HG03575 (cell line): ENCODE data around the gene ABHD12B.
"Not testable (repeated sequence)": the region's sequence is repeated elsewhere in the genome, so short reads cannot be mapped to it uniquely, and the experiment has no call there.

Experiments used
- ATAC-seq: cut with Tn5 transposase; IDR thresholded peaks from one replicate; pipeline ENCODE4 v1.9.1; 2021; ENCODE audit not compliant: unreplicated experiment, insufficient number of reproducible peaks, low FRiP score; ENCODE audit errors: extremely low read depth

ABHD12B gene

DNA sequence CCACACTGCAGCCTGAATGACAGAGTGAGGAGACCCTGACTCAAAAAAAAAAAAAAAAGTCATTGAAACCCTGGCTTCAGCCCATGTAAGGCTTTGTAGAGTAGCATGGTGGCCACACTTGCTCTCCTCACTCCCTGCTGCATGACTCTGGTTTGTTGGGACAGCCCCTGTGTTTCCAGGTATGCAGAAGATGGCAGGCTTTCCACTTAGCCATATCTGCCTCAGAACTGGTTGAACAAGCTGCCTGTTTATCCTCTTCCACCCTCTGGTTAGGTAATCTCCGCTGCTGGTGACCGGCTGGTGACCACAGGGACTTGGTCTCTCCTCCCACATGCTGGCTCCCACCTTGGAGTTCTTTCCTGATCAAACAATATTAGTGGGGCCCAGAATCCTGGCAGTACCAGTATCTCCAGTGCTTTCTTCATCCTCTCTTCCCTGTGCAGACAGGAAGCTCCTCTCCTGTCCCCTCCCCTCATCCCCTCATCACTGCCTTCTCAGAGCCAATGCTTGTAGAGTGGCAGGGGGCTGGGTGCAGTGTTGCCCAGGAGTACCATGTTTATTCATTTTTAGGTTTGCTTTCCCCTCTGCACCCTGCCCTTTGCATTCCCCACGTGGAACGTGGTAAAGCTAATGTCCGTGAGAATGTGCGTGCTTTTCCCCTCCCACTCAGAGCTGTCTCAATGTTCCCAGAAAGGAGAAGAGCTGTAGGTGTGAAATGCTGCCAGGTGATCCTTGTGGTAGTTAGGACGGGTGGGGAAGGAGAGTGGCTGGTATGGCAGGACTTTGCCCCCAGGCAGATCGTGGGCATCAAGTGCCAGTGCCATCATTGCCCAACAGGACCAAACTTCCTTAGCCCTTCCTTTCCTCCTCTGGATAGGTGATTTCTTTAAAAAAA, 11.3 kb downstream of the ABHD12B start:
- no peak for ATAC-seq

DNA sequence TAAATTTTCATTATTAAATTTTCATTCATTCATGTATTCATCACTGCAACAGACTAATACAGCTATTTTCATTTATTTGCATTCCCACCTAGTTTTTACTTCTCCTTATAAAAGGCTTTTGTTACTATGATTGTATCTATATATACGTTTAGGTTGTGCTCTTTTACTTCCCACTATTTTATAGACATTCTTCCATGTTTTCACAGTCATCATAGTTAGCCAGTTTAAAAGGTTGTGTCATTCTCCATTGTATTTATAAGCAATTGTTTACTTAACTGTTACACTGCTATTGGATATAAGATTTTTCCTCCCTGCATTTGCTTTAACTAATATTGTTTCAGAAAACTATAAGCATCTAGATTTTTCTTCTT, 12.0 kb downstream of the ABHD12B start:
- no peak for ATAC-seq

DNA sequence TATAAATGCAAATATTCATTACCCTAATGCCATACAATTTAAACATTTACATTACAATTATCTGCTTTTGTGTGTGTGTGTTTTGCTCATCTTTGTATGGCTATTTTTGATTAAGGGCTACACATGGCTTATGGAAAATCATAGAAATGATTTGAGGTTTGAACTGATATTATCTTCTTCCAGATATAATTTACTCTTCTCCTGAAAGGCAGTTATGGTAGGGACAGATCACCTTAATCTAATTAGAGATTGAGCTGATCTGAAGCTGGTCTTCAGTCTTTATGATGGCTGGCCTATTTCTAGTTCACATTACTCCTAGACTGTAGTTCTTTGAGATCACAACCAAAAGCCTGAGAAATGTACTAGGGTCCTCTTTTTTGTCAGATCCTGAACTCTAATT, 15.6 kb downstream of the ABHD12B start:
- no peak for ATAC-seq

DNA sequence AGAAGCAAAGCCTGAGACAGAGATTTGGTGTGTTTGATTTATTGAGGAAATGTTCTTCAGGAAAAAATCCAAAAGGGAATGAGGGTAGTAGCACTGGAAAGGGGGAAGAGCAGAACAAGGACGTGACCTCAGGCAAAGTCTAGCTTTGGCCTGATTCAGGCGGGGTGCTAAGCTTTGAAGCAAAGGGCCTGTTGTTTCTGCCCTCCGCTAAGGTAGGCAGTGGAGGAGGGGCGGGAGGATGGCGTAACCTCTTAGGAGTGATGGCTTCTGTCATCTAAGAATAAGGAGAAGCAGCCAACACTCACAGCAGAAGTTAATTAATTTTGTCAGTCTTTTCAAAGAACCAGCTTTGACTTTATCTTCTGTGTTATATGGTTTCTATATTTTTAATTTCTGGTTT, 20.4 kb downstream of the ABHD12B start:
- ATAC-seq = no peak

DNA sequence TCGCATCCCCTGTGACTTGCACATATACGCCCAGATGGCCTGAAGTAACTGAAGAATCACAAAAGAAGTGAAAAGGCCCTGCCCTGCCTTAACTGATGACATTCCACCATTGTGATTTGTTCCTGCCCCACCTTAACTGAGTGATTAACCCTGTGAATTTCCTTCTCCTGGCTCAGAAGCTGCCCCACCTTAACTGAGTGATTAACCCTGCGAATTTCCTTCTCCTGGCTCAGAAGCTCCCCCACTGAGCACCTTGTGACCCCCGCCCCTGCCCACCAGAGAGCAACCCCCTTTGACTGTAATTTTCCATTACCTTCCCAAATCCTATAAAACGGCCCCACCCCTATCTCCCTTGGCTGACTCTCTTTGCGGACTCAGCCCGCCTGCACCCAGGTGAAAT, 24.6 kb downstream of the ABHD12B start:
- ATAC-seq = not testable (repeated sequence)

DNA sequence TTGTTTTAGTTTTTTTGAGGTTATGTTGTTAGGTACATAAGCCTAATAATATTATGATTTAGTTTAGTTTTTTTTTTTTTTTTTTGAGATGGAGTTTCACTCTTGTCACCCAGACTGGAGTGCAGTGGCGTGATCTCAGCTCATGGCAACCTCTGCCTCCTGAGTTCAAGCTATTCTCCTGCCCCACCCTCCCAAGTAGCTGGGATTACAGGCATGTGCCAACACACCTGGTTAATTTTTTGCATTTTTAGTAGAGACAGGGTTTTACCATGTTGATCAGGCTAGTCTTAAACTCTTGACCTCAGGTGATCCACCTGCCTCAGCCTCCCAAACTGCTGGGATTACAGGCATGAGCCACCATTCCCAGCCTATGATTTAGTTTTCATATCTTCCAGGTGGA, 25.2 kb downstream of the ABHD12B start:
- ATAC-seq = not testable (repeated sequence)

DNA sequence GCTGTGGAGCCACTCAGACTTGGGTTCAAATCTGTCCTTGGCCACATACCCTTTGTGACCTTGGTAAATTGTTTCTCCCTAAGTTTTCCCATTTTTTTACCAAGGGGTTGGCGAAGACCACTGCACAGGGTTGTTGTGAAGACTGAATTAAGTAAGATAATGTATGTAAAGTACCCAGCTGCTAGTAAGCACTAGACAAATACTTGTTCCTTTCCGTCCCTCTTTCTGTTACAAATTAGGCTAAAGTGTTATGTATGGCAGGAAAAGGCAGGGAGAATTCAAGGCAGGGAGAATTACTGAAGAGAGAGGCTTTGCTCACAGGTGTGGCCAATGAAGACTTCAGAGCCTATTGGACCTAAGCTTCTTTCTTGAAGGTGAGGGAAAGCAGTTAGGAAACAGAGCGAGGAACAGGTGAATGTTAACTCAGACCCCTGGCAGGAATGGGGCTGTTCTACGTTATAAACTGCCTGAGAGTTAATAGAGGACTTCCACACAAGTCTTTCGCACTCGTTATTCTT, 25.9 kb downstream of the ABHD12B start:
- no peak for ATAC-seq

DNA sequence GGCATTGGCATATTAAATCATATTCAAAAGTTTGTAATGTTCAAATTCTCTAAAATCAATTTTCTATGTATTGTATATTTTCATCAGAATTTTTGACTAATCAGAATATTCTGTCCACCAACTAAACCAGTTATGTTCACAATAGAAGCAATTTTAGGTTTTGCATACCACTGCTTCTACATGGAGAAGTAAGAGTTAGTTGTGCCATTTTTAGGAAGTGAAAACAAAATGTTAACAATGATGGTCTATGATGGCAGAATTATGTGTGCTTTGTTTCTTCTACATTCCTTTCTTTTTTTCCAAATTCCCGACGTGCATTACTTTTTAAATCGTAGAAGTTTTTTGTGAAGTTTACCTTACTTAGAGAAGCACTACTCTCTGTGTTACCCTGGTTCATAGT, 29.5 kb downstream of the ABHD12B start:
- ATAC-seq = no peak

DNA sequence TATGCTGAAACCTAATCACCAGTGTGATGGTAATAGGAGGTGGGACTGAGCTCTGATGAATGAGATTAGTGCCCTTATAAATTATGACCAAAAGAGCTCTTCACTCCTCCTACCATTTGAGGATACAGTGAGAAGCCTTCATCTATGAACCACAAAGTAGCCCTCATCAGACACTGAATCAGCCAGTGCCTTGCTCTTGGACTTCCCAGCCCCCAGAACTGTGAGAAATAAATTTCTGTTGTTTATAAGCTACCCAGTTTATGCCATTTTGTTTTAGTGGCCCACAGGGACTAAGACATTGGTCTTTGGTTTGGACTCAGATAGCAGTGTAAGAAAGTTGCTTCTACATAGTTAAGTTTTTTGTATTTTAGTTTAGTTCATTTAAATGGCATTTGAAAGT, 32.9 kb downstream of the ABHD12B start:
- ATAC-seq = no peak

DNA sequence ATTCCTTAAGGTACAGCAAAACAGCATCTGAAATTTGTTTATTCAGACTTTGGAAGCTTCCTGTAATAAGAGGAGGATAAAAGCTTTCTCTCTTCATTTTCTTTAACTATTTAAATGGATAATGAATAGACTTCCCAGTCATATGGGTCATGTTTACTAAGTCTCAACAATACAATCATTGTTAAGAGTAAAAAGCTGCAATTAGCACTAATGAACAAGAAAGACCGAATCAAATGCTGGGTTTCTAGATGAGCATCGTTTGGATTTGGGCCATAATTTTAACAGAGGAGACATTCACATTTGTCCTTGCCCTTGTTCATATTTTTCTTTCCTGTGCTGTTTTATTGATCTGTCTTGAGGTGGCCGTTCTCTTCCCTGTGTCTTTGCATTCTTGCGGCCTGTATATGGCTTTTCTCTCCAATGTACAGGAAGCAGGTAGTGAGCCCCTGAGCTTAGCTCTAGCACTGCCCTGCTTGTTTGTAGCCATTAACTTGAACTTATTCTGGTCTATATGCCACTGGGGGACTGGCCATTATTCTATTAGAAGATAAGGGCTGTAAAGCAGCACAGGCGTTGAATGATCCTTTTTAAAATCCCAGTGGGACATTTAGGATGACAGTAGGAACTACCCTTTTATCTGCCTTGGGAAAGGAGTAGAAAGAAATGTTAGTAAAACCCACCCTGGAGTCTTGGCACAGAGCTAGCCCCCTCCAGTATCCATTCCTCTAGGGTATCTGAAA, 34.6 kb downstream of the ABHD12B start:
- no peak for ATAC-seq

DNA sequence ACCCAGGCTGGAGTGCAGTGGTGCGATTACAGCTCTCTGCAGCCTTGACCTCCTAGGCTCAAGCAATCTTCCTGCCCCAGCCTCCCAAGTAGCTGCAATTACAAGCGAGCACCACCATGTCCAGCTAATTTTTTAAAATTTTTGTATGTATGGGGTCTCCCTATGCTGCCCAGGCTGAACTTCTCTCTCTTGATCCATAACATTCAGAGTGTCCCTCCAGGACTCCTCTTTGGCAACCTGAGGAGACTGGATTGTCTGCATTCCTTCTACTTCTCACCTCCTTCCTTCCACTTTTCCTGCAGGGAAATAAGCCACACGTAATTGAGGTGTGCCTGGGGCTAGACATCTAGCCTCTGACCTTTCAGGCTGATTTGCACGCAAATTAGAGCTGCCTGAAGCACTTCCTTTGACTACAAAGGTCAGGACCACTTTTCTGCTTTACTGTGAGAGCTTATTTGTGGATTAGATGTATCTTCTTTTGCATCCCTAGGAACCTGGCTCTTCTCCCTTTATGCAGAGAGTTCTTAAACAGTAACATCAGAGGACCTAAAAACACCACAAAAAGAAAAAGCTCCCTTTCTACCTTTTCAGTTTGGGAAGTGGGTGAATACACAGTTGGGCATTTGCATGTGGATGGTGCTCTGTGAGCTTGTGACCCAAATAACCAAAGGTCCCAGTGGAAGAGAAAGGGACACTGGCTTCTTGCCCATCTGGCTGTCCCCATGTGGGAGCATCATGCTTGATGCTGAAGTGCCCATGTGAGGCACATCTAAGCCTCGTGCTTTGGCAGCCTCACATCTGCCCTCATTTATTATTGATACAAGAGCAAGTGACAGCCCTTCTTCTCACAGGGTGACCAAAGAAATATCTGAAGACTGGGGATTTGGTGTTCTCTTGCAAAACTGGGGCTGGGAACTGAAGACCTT, 38.9 kb downstream of the ABHD12B start:
- ATAC-seq = no peak

DNA sequence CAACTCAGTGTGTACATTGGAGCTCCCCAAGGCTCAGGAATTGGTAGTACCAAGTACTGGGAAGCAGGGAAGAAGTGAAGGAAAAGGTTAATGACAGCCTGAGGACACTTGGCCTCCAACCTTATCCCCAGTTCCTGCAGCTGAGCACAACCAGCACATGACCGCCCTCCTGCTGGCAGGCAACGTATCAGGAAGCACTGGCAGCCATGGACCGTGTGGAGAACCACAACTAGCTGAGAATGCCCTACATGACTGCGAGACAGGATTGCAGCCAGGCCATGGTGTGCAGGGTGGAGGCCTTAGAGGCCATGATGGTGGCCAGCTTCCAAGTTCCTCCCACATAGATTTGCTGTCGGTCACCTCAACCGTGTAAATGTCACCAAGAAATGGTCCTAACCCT, 45.6 kb downstream of the ABHD12B start:
- ATAC-seq = no peak

DNA sequence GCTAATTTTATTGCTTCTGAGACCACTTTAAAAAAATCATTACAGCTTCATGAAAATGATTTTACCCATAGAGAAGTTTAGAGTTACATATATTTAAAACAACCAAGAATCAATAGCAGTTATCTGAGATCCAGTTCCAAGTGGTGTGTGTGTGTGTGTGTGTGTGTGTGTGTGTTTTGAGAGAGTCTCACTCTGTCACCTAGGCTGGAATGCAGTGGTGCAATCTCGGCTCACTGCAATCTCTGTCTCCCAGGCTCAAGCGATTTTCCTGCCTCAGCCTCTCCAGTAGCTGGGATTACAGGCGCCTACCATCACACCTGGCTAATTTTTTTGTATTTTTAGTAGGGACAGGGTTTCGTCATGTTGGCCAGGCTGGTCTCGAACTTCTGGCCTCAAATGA, 47.7 kb downstream of the ABHD12B start:
- ATAC-seq = not testable (repeated sequence)

DNA sequence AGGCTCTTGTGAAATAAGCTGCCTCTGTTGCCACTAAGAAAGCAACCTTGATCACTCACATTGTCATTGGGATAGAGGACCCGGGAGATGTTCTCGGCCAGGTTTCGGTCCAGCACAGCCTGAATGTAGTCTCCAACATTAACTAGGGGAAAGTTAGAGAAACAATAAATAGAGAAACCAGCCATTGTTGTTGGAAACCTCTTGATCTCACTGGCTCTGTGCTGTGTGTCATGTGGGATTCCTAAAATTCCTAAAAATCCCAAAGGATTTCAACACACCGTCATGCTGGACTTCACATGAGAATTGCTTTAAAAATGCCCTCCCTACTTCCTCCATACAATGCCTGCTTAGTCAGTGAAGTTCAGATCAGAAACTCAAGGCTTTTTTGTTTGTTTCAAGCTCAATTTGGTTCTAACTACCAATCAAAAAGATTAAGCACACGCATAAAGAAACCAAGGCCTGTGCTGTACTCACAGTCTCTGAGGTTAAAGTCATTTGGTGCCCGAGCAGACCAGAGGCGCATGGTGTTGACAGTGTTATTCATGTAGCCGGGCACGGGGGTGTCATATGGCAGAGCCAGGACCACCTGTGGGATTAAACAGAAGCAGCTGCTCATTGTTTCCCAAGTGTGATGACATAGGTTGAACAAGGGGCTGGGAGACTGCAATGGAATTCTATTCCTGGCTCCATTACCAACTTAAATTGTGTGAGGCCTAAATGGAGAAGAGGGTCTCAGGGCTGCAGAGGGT, 48.8 kb downstream of the ABHD12B start:
- no peak for ATAC-seq

DNA sequence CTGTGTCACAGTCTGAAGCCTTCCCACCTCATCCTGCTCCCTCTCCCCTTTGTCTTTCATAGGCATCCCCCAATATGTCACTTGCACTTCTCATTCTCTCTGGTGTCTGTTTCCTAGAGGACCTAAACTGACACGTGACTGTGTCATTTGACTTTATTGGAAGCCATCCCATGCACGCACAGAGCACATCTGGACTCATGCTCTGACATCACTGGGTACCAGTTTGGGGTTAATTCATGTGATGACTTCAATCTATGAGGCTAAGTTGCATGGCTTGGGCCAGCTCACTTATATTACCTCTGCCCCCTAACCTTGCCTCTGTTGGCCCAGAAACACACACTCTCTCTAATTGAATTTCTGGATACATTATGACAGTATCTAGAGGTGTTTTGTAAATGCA, 51.0 kb downstream of the ABHD12B start:
- no peak for ATAC-seq

DNA sequence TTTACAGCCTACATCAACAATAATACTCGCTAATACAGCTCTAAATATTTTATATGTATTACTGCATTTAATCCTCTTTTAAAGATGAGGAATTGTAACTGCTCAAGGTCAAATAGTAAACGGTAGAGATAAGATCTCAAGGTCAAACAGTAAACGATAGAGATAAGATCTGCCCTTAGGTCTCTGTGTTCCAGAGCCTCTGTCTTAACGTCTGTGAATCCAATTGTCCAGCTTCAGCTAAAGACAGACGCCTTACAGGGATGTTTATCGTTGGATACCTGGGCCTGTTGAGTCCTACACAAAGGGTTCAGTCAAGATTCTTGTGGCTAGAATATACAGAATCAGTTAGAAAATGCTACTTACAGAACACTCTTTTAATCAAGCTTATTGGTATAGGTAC, 52.4 kb downstream of the ABHD12B start:
- ATAC-seq = no peak

DNA sequence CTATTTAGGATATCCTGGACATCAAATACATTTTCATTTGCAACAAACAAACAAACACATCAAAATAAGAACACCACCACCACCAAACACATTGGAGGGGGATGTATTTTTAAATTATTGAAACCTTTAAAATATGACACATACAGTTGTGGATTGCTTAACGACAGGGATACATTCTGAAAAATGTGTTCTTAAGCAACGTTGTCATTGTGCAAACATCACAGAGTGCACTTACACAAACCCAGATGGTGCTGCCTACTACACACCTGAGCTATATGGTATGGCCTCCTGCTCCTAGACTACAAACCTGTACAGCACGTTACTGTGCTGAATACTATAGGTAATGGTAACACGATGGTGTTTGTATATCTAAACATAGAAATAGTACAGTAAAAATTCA, 53.0 kb downstream of the ABHD12B start:
- ATAC-seq = no peak

DNA sequence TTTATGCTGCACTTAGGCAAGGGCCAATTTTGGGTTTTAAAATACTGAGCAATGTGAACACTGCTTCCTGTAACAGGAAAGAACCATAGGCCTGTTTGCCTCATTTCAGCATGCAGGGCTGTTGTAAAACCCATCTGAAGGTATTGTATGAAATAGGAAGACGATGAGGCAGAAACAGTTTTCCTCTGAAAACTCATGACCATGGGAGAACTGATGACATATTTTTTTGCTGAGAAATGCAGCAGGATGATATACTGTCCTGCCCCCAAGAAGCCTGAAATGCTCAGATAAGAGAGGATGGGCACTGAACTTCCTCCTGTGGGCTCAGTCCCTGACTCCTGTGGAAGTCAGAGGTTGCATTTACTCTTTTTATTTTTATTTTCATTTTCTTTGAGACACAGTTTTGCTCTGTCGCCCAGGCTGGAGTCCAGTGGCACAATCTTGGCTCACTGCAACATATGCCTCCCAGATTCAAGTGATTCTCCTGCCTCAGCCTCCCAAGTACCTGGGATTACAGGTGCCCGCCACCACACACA, 55.1 kb downstream of the ABHD12B start:
- ATAC-seq = no peak
